ENCODE data around the gene BRD3.

GRCh38 chr9:134053941-134054761, 13.7 kb downstream of the BRD3 start:
- TF ChIP-seq, protein P1, sequence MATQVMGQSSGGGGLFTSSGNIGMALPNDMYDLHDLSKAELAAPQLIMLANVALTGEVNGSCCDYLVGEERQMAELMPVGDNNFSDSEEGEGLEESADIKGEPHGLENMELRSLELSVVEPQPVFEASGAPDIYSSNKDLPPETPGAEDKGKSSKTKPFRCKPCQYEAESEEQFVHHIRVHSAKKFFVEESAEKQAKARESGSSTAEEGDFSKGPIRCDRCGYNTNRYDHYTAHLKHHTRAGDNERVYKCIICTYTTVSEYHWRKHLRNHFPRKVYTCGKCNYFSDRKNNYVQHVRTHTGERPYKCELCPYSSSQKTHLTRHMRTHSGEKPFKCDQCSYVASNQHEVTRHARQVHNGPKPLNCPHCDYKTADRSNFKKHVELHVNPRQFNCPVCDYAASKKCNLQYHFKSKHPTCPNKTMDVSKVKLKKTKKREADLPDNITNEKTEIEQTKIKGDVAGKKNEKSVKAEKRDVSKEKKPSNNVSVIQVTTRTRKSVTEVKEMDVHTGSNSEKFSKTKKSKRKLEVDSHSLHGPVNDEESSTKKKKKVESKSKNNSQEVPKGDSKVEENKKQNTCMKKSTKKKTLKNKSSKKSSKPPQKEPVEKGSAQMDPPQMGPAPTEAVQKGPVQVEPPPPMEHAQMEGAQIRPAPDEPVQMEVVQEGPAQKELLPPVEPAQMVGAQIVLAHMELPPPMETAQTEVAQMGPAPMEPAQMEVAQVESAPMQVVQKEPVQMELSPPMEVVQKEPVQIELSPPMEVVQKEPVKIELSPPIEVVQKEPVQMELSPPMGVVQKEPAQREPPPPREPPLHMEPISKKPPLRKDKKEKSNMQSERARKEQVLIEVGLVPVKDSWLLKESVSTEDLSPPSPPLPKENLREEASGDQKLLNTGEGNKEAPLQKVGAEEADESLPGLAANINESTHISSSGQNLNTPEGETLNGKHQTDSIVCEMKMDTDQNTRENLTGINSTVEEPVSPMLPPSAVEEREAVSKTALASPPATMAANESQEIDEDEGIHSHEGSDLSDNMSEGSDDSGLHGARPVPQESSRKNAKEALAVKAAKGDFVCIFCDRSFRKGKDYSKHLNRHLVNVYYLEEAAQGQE (IDR thresholded peaks at IDR 0.05; ENCODE audit: insufficient read depth in 1 of 2, low read depth in 2 of 2, low read length in 2 of 2) = no peak
- no peak for TF ChIP-seq POLR2AphosphoS5 (IDR thresholded peaks at IDR 0.05; ENCODE audit: low read depth, low read length)

All from PFSK-1 (cell line).